Spinal cord (tissue), 10 donors: Measurements from ENCODE around the gene PEAK1. TPM values are rescaled to one million over a fixed set of nuclear protein-coding genes. Genes with fewer than 3 reads are reported as not detected.

Experiments used
- DNase-seq, 6 donors: peaks; one replicate each; pipeline versions ENCODE4 v3.0.0 to v3.0.0-alpha.2; 2013 to 2015; ENCODE audit warnings: low spot score in 6 of 6, low read depth in 4 of 6
- H3K27ac ChIP-seq: one replicate; pipeline ENCODE4 v1.5.1; 2013; ENCODE audit warnings: low read depth, low read length, control low read depth
- H3K27me3 ChIP-seq: one replicate; pipeline ENCODE4 v1.6.1; 2013; ENCODE audit warnings: low read length; ENCODE audit not compliant: control insufficient read depth, insufficient read depth
- H3K36me3 ChIP-seq: one replicate; pipeline ENCODE4 v1.6.1; 2013; ENCODE audit warnings: low read length; ENCODE audit not compliant: control insufficient read depth, insufficient read depth
- H3K4me1 ChIP-seq: one replicate; pipeline ENCODE4 v1.6.1; 2013; ENCODE audit warnings: low read length; ENCODE audit not compliant: control insufficient read depth, insufficient read depth
- H3K4me3 ChIP-seq: one replicate; pipeline ENCODE4 v1.5.1; 2013; ENCODE audit warnings: low read depth, low read length, control low read depth
- H3K9me3 ChIP-seq: one replicate; pipeline ENCODE4 v1.6.1; 2013; ENCODE audit warnings: low read length; ENCODE audit not compliant: control insufficient read depth, insufficient read depth
- WGBS: methylation state at CpG from one replicate; pipeline ENCODE4 v1.1.5; 2013; ENCODE audit warnings: missing lambda C conversion rate; ENCODE audit not compliant: insufficient coverage; 5-methylcytosine and 5-hydroxymethylcytosine counted together
- polyA plus RNA-seq, 2 donors: library from polyadenylated mRNA; unstranded; fragments of 120-200 nt; gene quantifications; one replicate each; pipeline ENCODE4 v1.2.1, GENCODE V29; 2013; ENCODE audit not compliant: insufficient read length in 2 of 2
- total RNA-seq, 2 donors: library from RNA; depleted of rRNA in 1 of 2; stranded (reverse); fragments of 120-200 nt in 1 of 2; fragments of >200 nt in 1 of 2; gene quantifications; one replicate each; pipeline versions ENCODE4 v1.2.3 to v1.2.4, GENCODE V29; 2013 to 2014
- donor health status: healthy.

Gene PEAK1
- total and polyA plus RNA-seq, 4 donors = 28.2 to 60.0 (median 36.2) TPM

DNA sequence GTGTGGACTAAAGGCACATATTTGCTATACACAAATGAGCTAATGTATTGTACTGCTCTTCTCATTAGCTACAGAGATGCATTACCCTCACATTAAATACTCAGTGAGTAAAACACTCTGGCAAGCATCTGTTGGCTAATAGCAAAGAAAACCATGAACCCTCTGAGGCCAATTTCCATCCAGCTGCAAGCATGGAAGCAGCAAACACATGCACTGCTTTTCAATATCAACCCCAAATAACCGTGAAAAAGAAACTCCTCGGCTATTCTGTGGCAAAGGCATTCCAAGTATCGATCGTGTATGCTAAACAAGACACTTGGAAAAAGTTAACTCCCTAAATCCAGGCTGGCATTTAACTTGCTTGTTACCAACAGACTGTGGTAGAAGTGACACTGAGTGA lies 67.0 kb downstream of the PEAK1 start:
- H3K36me3 ChIP-seq = no peaks in the 10 kb centered on the region
- 14% methylated on average over 4 of the region's 4 CpGs for WGBS
- H3K27me3 ChIP-seq = no peaks in the 10 kb centered on the region
- H3K4me3 ChIP-seq = no peak overlapping the region
- no peak overlapping the region for H3K27ac ChIP-seq
- DNase-seq = peak in 2 of 6 donors; percentile 15 to 89
- H3K9me3 ChIP-seq = no peaks in the 10 kb centered on the region
- H3K4me1 ChIP-seq = no peaks in the 10 kb centered on the region

- no peaks in the 10 kb centered on the region for H3K36me3 ChIP-seq
- DNase-seq = peak in 2 of 6 donors; percentile 11 to 45
- no peak overlapping the region for H3K27ac ChIP-seq
Measured at GRCh38 chr15:77350792-77351191, 69.1 kb downstream of the PEAK1 start.

GRCh38 chr15:77349666-77350065 lies 70.2 kb downstream of the PEAK1 start:
- WGBS = no CpG with 5 or more reads among the region's 2 CpGs
- Histone ChIP-seq H3K4me1 (no peaks in the 10 kb centered on the region), H3K4me3 (no peak overlapping the region), H3K9me3 (no peaks in the 10 kb centered on the region), H3K36me3 (no peaks in the 10 kb centered on the region), H3K27ac (no peak overlapping the region), H3K27me3 (no peaks in the 10 kb centered on the region)
- DNase-seq = peak in 1 of 6 donors; percentile 18

More at GRCh38 chr15:77350792-77351191, 69.1 kb downstream of the PEAK1 start:
- Histone ChIP-seq H3K27me3 (no peaks in the 10 kb centered on the region), H3K4me3 (no peak overlapping the region), H3K9me3 (no peaks in the 10 kb centered on the region), H3K4me1 (no peaks in the 10 kb centered on the region)
- WGBS = no CpG with 5 or more reads among the region's 1 CpG

GRCh38 chr15:77348511-77348910 lies 71.4 kb downstream of the PEAK1 start:
- Histone ChIP-seq H3K27me3 (no peaks in the 10 kb centered on the region), H3K9me3 (no peaks in the 10 kb centered on the region), H3K4me1 (no peaks in the 10 kb centered on the region), H3K4me3 (no peak overlapping the region), H3K27ac (no peak overlapping the region), H3K36me3 (no peaks in the 10 kb centered on the region)
- DNase-seq = no peak
- no CpG with 5 or more reads among the region's 4 CpGs for WGBS

DNA sequence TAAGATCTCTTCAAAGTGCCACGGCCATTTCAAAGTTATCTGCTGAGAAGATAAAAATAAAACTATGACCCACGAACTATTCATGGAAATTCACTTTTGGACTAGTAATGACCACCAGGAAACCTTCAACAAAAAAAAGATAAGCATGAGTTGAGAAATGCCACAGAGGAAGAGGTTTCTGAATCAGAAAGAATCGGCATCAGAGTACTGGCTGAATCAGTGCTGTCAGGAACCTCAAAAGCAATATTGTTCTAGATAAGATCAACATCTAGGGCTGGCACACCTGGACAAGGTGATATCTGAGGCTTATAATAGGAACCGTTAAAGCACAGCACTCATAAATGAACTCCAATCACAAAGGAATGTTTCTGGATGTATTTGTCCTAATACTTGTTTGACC lies 72.7 kb downstream of the PEAK1 start:
- Histone ChIP-seq H3K27me3 (no peaks in the 10 kb centered on the region), H3K27ac (no peak overlapping the region), H3K4me3 (no peak overlapping the region), H3K36me3 (no peaks in the 10 kb centered on the region), H3K4me1 (no peaks in the 10 kb centered on the region), H3K9me3 (no peaks in the 10 kb centered on the region)
- no CpG with 5 or more reads among the region's 4 CpGs for WGBS
- DNase-seq = no peak

- no CpG with 5 or more reads among the region's 4 CpGs for WGBS
- no peak overlapping the region for H3K27ac ChIP-seq
- no peaks in the 10 kb centered on the region for H3K9me3 ChIP-seq
- peak in 1 of 6 donors; percentile 68 for DNase-seq
- H3K4me3 ChIP-seq = no peak overlapping the region
- H3K36me3 ChIP-seq = no peaks in the 10 kb centered on the region
- H3K27me3 ChIP-seq = no peaks in the 10 kb centered on the region
- no peaks in the 10 kb centered on the region for H3K4me1 ChIP-seq
Measured at GRCh38 chr15:77346245-77347036, 73.5 kb downstream of the PEAK1 start.

- Histone ChIP-seq H3K4me3 (no peak overlapping the region), H3K27me3 (no peaks in the 10 kb centered on the region), H3K27ac (no peak overlapping the region), H3K36me3 (no peaks in the 10 kb centered on the region), H3K9me3 (no peaks in the 10 kb centered on the region), H3K4me1 (no peaks in the 10 kb centered on the region)
- no CpG with 5 or more reads among the region's 3 CpGs for WGBS
- no peak for DNase-seq
Measured at GRCh38 chr15:77342807-77343206, 77.1 kb downstream of the PEAK1 start.

DNA sequence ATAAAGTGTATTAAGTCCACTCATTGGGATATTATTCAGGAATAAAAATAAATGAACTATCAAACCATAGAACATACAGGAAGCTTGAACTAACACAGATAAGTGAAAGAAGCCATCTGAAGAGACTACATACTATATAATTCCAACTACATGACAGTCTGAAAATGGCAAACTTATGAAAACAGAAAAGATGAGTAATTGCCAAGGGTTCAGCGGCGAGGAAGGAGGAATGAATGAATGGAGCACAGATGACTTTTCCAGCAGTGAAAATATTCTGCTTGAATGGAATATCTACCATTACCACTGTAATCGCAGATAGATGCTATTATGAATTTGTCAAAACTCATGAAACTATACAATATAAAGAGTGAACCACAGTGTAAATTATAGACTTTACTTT lies 79.7 kb downstream of the PEAK1 start:
- Histone ChIP-seq H3K27me3 (no peaks in the 10 kb centered on the region), H3K4me1 (no peaks in the 10 kb centered on the region), H3K27ac (no peak overlapping the region), H3K9me3 (no peaks in the 10 kb centered on the region), H3K36me3 (no peaks in the 10 kb centered on the region), H3K4me3 (no peak overlapping the region)
- DNase-seq = no peak
- WGBS = no CpG with 5 or more reads among the region's 3 CpGs

- Histone ChIP-seq H3K27me3 (no peaks in the 10 kb centered on the region), H3K36me3 (no peaks in the 10 kb centered on the region), H3K27ac (no peak overlapping the region), H3K4me3 (no peak overlapping the region), H3K9me3 (no peaks in the 10 kb centered on the region), H3K4me1 (no peaks in the 10 kb centered on the region)
- DNase-seq = no peak
- WGBS = no CpG with 5 or more reads among the region's 2 CpGs
Measured at GRCh38 chr15:77336006-77336405, 83.9 kb downstream of the PEAK1 start.

DNA sequence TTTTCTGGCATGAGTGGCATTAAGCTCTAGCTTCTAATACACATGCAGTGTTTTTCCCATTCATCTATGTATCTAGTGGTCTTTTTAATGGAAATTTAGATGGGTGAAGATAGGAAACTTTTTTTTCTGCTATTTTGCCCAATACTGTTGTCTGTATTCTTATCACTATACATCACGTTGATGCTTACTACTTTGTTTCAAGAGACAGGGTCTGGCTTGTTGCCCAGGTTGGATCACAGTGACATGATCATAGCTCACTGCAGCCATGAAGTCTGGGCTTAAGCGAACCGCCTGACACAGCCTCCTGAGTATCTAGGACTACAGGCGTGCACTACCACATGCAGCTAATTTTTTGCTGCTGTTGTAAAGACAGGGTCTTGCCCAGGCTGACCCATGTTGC lies 84.6 kb downstream of the PEAK1 start:
- peak in 2 of 6 donors; percentile 30 to 50 for DNase-seq
- H3K4me1 ChIP-seq = no peaks in the 10 kb centered on the region
- no peaks in the 10 kb centered on the region for H3K36me3 ChIP-seq
- H3K9me3 ChIP-seq = no peaks in the 10 kb centered on the region
- no peak overlapping the region for H3K27ac ChIP-seq
- 54% methylated on average over 3 of the region's 4 CpGs for WGBS
- H3K27me3 ChIP-seq = no peaks in the 10 kb centered on the region
- no peak overlapping the region for H3K4me3 ChIP-seq
